AML-193 (cell line): ENCODE data around the gene CPA5.

Source experiments
- DNase-seq, 2 experiments: peaks; one replicate each; lab custom pipeline; 2025; lab: John Stamatoyannopoulos, UW

The CPA5 gene

DNA sequence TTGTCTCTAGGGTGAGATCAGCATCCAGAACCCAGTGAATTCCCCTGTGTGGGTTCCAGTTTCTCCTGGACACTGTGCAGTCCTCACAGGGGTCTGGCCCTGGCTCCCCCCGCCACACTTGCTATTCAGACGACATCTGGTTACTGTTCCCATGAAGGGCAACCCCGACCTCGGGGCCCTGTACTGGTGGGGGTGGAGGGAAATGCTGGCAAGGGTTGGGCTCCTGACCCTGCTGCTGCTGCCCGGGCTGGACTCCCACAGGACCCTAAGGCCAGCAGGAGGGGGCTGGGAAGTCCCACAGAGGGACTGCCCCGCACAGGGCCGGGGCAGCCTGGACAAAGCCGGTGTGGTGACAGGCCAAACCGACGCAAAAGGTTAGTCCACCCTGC lies 34.9 kb downstream of the CPA5 start:
- no peak for DNase-seq

GRCh38 chr7:130379921-130380860 lies 35.6 kb downstream of the CPA5 start, which contains the start of gene CPA1:
TSS of gene CPA1 (plus strand) at chr7:130380494. CDS start at chr7:130380521, 27 bp downstream.
- no peak for DNase-seq

- no peak for DNase-seq
Observed at GRCh38 chr7:130380861-130381455, 36.3 kb downstream of the CPA5 start.

DNA sequence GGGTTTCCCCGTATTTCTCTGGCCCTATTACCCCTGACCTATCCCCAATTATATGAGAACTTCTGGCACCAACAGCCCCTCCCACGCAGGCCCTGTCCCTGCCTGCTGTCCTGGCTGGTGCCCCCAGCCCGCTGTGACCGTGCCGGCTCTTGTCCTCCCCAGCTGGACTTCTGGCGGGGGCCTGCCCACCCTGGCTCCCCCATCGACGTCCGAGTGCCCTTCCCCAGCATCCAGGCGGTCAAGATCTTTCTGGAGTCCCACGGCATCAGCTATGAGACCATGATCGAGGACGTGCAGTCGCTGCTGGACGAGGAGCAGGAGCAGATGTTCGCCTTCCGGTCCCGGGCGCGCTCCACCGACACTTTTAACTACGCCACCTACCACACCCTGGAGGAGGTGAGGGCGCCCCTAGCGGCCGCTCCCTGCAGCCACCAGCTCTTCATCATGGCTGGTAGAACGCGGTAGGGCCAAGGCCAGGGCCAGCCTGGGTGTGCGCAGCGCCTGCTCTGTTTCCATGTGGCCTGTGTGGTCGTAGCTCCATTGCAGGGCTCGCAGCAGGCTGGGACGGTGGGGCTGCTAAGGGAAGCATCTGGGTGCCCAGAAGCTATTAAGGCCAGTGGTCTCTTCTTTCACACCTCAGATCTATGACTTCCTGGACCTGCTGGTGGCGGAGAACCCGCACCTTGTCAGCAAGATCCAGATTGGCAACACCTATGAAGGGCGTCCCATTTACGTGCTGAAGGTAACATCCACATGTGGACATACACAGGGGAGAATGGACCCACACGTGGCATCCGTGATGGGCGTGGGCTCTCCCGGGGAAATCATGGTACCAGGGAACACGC lies 37.1 kb downstream of the CPA5 start:
- DNase-seq, result no peak

- DNase-seq, result no peak
Observed at GRCh38 chr7:130383187-130383980, 38.8 kb downstream of the CPA5 start.

DNA sequence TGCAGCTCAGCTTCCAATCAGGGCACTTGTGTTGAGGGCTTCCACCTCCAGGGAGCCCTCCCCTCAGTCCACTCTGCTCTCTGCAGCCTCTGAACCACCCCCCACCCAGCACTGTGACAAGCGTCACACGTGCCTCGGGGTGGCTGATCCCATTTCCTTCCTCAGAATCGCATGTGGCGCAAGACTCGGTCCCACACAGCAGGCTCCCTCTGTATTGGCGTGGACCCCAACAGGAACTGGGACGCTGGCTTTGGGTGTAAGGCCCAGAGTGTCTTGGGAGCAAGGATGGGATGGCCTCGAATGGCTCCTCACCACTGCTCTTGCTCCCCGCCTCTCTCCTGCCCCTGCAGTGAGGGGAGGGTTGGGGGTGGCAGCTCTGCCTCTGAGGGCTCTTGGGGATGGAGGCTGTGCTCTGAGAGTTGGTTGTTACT lies 39.8 kb downstream of the CPA5 start:
- no peak for DNase-seq

DNA sequence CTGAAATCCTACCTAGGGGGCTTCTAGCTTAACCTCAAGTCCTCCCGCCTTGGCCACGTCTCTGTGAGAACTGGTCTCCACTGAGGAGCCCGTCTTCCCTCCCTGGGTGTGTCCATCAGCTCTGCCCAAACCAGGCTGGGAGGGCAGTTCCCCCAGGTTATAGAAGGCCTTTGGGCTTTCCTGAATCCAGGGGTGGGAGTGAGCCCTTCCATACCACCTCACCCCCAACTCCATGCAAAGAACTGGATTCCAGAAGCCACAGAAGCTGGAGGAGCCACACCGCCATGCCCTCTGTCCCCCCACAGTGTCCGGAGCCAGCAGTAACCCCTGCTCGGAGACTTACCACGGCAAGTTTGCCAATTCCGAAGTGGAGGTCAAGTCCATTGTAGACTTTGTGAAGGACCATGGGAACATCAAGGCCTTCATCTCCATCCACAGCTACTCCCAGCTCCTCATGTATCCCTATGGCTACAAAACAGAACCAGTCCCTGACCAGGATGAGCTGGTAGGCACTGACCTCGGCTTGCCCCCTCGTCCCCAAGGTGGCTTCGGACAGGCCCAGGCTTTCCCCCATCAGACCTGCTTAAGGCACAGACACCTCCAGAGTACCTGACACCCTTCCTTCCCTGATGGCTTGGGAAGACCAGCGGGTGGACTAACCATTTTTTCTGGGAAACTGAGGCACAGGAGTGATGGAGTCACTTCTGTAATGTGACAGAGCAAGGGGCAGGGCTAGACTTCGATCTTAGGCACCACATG lies 40.4 kb downstream of the CPA5 start:
- no peak for DNase-seq

- no peak for DNase-seq
Observed at GRCh38 chr7:130385600-130386066, 41.0 kb downstream of the CPA5 start.

GRCh38 chr7:130386876-130387275 lies 42.3 kb downstream of the CPA5 start:
- DNase-seq, result no peak

DNA sequence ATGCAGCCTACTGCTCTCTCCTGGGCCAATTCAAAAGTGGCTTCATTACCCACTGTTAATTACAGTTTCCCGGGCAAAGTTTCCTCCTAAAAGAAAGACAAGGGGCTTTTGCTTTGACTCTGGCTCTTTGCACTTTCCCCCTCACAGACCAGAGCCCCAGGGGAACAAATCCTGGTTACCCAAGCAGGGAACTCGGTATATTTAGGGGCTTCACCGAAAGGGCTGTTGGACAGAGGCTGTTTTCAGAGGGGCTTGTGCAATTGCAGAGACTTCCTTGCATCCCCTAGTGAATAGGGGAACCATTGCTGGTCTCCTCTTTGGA lies 42.7 kb downstream of the CPA5 start:
- DNase-seq, result no peak

- no peak for DNase-seq
Observed at GRCh38 chr7:130387628-130388403, 43.2 kb downstream of the CPA5 start.

DNA sequence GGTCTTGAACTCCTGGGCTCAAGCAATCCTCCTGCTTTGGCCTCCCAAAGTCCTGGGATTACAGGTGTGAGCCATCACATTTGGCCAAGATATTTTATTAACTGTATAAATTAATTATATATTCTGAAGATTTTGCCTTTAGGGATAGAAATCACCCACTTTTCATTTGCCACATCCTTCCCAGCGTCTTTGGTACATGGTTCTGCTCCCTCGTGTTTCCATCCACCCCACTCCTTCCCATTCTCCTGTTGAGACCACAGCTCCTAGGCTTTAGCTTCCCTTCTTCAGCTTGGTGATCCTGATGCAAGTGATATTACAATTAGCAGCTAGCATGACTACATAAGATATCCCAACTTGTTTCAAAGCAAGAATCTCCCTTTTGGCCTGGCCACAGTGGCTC lies 44.1 kb downstream of the CPA5 start:
- DNase-seq, result no peak

GRCh38 chr7:130390486-130390885 lies 45.9 kb downstream of the CPA5 start:
- DNase-seq, result no peak

GRCh38 chr7:130393101-130393561 lies 48.5 kb downstream of the CPA5 start:
- no peak for DNase-seq

GRCh38 chr7:130393841-130394411 lies 49.3 kb downstream of the CPA5 start:
- DNase-seq, result no peak

DNA sequence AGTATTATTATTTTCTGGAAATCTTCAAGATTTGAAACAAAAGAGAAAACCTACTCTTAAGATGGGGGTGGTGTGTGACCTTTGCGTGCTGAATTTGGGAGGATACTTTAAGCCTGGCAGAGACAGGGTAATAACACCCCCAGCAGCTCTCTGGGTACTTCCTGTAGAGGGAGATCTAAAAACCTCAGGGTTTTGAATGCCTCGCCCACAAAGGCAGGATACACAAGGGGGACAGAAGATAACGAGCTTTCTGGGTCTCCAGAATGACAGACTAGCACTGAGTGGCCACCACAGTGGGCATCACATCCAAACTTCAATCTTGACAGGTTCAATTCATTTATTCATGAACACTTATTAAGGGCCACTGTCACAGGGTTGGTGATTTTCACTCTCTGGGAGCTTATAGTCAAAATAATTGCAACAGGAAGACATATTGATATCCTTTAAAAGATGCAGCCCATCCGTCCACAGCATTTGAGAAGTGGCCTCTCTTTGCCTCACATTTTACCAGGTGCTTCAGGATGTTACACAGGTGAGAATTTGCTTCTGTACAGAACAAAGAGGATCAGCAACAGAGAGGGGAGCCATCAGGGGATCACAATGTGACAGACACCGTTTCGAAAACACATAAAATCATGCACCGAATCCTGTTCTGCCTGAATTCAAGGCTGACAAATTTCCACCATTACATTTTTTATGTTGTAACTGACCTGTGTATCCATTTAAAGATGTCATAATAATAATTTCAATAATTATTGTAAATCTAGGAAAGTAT lies 50.0 kb downstream of the CPA5 start:
- no peak for DNase-seq

DNA sequence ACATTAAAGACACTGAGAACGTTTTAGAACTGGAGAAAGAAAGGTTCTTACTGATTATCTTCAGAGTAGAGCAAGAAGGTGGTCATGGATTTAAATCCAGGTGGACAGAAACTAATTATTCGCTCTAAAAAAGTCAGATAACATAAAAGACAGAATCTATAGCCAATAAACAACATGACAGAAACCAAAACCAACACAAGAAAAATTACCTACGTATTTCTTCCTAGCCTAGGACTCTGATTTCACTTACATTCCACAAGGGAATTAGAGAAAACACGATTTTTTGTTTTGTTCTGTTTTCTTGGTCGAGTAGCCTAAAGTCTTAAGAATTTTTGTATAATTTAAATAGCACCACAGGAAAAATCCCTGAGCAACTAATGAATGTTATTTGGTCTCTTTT lies 50.8 kb downstream of the CPA5 start:
- no peak for DNase-seq

DNA sequence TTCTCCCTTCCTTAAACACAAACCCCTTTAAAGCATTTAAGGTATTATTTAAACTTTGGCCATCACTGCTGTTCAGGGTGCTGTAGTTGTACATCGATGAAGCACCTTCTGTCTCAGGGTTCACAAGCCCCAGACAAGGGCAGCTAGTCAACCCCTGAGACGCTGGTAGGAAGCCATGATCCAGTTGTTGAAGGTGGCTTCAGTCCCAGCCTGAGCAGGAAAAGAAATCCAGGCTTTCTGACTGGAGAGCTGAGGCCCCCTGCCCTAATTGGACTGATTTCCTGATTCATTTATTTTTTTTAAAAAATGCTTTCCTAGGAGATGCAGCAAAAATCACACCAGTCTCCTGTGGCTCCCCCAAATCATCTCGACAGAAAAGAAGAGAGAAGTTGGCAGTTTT lies 51.5 kb downstream of the CPA5 start:
- no peak for DNase-seq
